AG04450 (cell line): ENCODE measurements around the gene ABCG5. TPM values are rescaled to one million over a fixed set of nuclear protein-coding genes. Genes with fewer than 3 reads are reported as not detected.

Source experiments
- CTCF ChIA-PET: fragments of 300-600, 350-600 bp; formaldehyde crosslinking; extraction: SDS; loops from one replicate; lab custom pipeline; 2022; ENCODE audit warnings: antibody characterized with exemption, inconsistent platforms; lab: Charles Lee
- POLR2A ChIA-PET: fragments of 350-600 bp; formaldehyde crosslinking; extraction: SDS; loops from one replicate; lab custom pipeline; 2021; ENCODE audit warnings: antibody characterized with exemption, inconsistent platforms; lab: Yijun Ruan, JAX
- DNase-seq: peaks from one replicate; pipeline ENCODE4 v3.0.0-alpha.2; 2011; ENCODE audit warnings: low read depth, low spot score
- H3K27ac ChIP-seq: one replicate; pipeline ENCODE4 v1.5.1; 2012; ENCODE audit warnings: low read depth, low read length, control low read depth
- H3K27me3 ChIP-seq: one replicate; pipeline ENCODE4 v1.6.0; 2012; ENCODE audit warnings: low read length; ENCODE audit not compliant: control insufficient read depth, insufficient read depth
- H3K4me3 ChIP-seq: 2 replicates; pipeline ENCODE4 v1.5.1; 2011; ENCODE audit warnings: mild to moderate bottlenecking, low read depth, low read length, control low read depth
- H3K9me3 ChIP-seq: 2 replicates; pipeline ENCODE4 v1.5.1; 2012; ENCODE audit warnings: low read length; ENCODE audit not compliant: control insufficient read depth, insufficient read depth
- polyA plus RNA-seq: library from polyadenylated mRNA; depleted of rRNA; stranded (reverse); fragments of >200 nt; gene quantifications from 2 replicates; pipeline ENCODE4 v1.2.3, GENCODE V29; 2011; rRNA removed
- small RNA-seq: library from RNA; depleted of rRNA; stranded (forward); fragments of <200 nt; gene quantifications from one replicate; pipeline ENCODE3, GENCODE V24; 2012; ENCODE audit warnings: low read depth; ENCODE audit not compliant: insufficient read length
- TF ChIP-seq, protein P1 (sequence below): IDR thresholded peaks from 2 replicates; pipeline ENCODE4 v1.5.1; 2011; ENCODE audit warnings: low read depth, low read length, control low read depth, inconsistent platforms

Gene ABCG5
- polyA plus RNA-seq, 1 experiment: not detected

DNA sequence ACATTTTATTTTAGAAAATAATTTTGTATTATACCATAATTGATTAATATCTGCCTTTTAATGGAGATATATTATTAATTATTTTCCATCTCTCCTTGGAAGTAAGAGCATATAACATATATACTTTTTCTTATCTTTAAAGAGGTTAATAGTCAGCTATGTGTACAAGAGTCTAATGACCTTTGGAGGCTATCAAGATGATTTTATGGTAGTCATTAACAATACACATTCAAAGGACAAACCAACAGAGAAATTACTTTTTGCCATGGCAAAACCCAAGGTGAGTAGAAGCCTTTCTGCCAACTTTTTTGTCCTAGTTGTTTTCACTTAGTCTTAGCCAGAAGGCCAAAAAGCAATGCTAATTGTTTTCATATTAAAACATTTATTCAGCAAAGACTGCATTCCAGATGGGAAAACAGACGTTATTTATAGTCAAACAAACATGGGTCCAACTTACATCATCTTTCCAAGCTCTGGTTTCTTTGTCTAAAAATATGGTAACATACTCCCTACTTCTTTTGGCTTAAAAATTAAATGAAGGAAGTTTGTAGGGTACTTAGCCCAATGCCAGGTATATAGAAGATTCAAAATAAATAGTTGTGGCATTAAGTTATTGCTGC, 74.4 kb downstream of the ABCG5 start:
- no peak overlapping the region for H3K27ac ChIP-seq
- DNase-seq: no peak
- H3K9me3 ChIP-seq: no peaks in the 10 kb centered on the region
- CTCF ChIA-PET: no interaction called here
- H3K4me3 ChIP-seq: no peak overlapping the region
- TF ChIP-seq, protein P1, sequence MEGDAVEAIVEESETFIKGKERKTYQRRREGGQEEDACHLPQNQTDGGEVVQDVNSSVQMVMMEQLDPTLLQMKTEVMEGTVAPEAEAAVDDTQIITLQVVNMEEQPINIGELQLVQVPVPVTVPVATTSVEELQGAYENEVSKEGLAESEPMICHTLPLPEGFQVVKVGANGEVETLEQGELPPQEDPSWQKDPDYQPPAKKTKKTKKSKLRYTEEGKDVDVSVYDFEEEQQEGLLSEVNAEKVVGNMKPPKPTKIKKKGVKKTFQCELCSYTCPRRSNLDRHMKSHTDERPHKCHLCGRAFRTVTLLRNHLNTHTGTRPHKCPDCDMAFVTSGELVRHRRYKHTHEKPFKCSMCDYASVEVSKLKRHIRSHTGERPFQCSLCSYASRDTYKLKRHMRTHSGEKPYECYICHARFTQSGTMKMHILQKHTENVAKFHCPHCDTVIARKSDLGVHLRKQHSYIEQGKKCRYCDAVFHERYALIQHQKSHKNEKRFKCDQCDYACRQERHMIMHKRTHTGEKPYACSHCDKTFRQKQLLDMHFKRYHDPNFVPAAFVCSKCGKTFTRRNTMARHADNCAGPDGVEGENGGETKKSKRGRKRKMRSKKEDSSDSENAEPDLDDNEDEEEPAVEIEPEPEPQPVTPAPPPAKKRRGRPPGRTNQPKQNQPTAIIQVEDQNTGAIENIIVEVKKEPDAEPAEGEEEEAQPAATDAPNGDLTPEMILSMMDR: no peak
- H3K27me3 ChIP-seq: no peaks in the 10 kb centered on the region
- POLR2A ChIA-PET: interaction anchor here (1.3 kb wide), 1 partner anchor 10 kb away, joined by 3 read pairs; the partner anchor contains the start of gene DYNC2LI1

DNA sequence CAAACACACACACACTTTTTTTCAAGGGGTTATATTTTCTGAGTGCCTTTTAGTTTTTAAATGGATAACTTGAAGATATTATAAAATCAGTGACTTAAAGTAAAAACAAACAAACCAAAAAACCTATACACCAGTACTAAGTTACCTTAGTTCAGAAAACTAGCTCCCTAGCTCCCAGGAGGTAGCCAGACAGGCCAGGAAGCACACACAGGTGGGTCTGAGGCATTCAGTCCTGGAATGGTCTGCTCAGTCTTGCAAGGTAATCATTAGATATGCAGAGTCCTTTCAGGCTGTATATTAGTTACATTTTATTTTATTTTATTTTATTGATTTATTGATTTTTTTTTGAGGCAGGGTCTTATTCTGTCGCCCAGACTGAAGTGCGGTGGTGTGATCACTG, 75.5 kb downstream of the ABCG5 start:
- TF ChIP-seq, protein P1: no peak
- ChIA-PET CTCF (no interaction called here), POLR2A (no interaction called here)
- DNase-seq: no peak
- Histone ChIP-seq H3K27ac (no peak overlapping the region), H3K9me3 (no peaks in the 10 kb centered on the region), H3K4me3 (no peak overlapping the region), H3K27me3 (no peaks in the 10 kb centered on the region)

Small RNA genes lying within 50 kb of the gene (small RNA-seq; reads per million reads assigned to genes)
- not detected for gene RN7SKP66

Other genes with a start within 250 kb of the ABCG5 start
- 15.0 and 17.8 TPM in 2 replicates for gene THADA, start 242.8 kb downstream of the ABCG5 start, polyA plus RNA-seq
- 4.5 and 6.0 TPM in 2 replicates for gene PLEKHH2, start 201.6 kb downstream of the ABCG5 start, polyA plus RNA-seq
- 0.51 and 0.77 TPM in 2 replicates for gene C1GALT1C1L, start 162.4 kb downstream of the ABCG5 start, polyA plus RNA-seq
- 17.7 and 23.3 TPM in 2 replicates for gene DYNC2LI1, start 64.8 kb downstream of the ABCG5 start, polyA plus RNA-seq
- not detected in 2 replicates for gene ABCG8, start 132 bp upstream of the ABCG5 start, polyA plus RNA-seq
- 58.1 and 86.9 TPM in 2 replicates for gene LRPPRC, start 157.2 kb upstream of the ABCG5 start, polyA plus RNA-seq